ENCODE data around the gene DDX5.

GRCh38 chr17:64531955-64532371 lies 25.9 kb upstream of the DDX5 start:
- TF ChIP-seq POLR2A (IDR thresholded peaks at IDR 0.05; ENCODE audit: borderline replicate concordance, extremely low read depth, insufficient read depth, insufficient read length) (no peak), YY1 (IDR thresholded peaks at IDR 0.05; ENCODE audit: extremely low read depth, insufficient replicate concordance, low read depth, low read length) (no peak), MAX (IDR thresholded peaks at IDR 0.05) (no peak), EGR1 (IDR thresholded peaks at IDR 0.05; ENCODE audit: low read depth) (no peak), CTCF (IDR thresholded peaks at IDR 0.05 in 2 of 3, conservative IDR thresholded peaks at IDR 0.05 in 1 of 3; ENCODE audit: borderline replicate concordance in 1 of 3, insufficient read depth in 1 of 3, low read depth in 2 of 3, low read length in 2 of 3) (no peak), ZFX (IDR thresholded peaks at IDR 0.05) (no peak), SIN3A (IDR thresholded peaks at IDR 0.05; ENCODE audit: low read depth) (no peak), EZH2phosphoT487 (IDR thresholded peaks at IDR 0.05; ENCODE audit: borderline replicate concordance) (no peak), TCF7L2 (IDR thresholded peaks at IDR 0.05; ENCODE audit: borderline replicate concordance, extremely low read depth, insufficient read depth, insufficient read length) (no peak), EZH2 (IDR thresholded peaks at IDR 0.05) (no peak), ELF1 (IDR thresholded peaks at IDR 0.05; ENCODE audit: borderline replicate concordance, low read depth) (no peak), ZNF274 (IDR thresholded peaks at IDR 0.05; ENCODE audit: low read depth, low read length) (no peak)
- TF ChIP-seq, protein P1, sequence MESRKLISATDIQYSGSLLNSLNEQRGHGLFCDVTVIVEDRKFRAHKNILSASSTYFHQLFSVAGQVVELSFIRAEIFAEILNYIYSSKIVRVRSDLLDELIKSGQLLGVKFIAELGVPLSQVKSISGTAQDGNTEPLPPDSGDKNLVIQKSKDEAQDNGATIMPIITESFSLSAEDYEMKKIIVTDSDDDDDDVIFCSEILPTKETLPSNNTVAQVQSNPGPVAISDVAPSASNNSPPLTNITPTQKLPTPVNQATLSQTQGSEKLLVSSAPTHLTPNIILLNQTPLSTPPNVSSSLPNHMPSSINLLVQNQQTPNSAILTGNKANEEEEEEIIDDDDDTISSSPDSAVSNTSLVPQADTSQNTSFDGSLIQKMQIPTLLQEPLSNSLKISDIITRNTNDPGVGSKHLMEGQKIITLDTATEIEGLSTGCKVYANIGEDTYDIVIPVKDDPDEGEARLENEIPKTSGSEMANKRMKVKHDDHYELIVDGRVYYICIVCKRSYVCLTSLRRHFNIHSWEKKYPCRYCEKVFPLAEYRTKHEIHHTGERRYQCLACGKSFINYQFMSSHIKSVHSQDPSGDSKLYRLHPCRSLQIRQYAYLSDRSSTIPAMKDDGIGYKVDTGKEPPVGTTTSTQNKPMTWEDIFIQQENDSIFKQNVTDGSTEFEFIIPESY (IDR thresholded peaks at IDR 0.05; ENCODE audit: extremely low read depth, insufficient replicate concordance, low read length): no peak
